CD4-positive, alpha-beta T cell treated with Interleukin-6 at 100 ng/mL for 8 hours (primary cell): ENCODE measurements around the gene EIF4G1.
A peak's percentile ranks its signal among the peaks of the same experiment; 100 is the strongest.

Experiments
- DNase-seq: peaks from one replicate; pipeline ENCODE4 v3.0.0-alpha.2; 2020; ENCODE audit warnings: mixed read lengths, low spot score

The EIF4G1 gene

GRCh38 chr3:184352149-184352785 lies 37.9 kb downstream of the EIF4G1 start:
- DNase-seq = no peak

GRCh38 chr3:184352897-184353545 lies 38.6 kb downstream of the EIF4G1 start:
- no peak for DNase-seq

GRCh38 chr3:184353546-184353941 lies 39.1 kb downstream of the EIF4G1 start:
- DNase-seq = no peak

GRCh38 chr3:184354121-184354728 lies 39.8 kb downstream of the EIF4G1 start:
- DNase-seq = peak; percentile 51

GRCh38 chr3:184354754-184355153 lies 40.3 kb downstream of the EIF4G1 start:
- no peak for DNase-seq

- DNase-seq = no peak
Observed at GRCh38 chr3:184355261-184356040, 41.0 kb downstream of the EIF4G1 start.

- no peak for DNase-seq
Observed at GRCh38 chr3:184357248-184358123, 43.1 kb downstream of the EIF4G1 start.

GRCh38 chr3:184358124-184358767 lies 43.8 kb downstream of the EIF4G1 start:
- no peak for DNase-seq

GRCh38 chr3:184358921-184359350 lies 44.5 kb downstream of the EIF4G1 start:
- no peak for DNase-seq

GRCh38 chr3:184359610-184360009 lies 45.2 kb downstream of the EIF4G1 start:
- DNase-seq = no peak

- DNase-seq = no peak
Observed at GRCh38 chr3:184360070-184360928, 45.9 kb downstream of the EIF4G1 start.

- no peak for DNase-seq
Observed at GRCh38 chr3:184360929-184361531, 46.6 kb downstream of the EIF4G1 start.

- peak; percentile 16 for DNase-seq
Observed at GRCh38 chr3:184361532-184361931, 47.1 kb downstream of the EIF4G1 start, which contains the start of the genes CLCN2 and POLR2H. Gene CLCN2 (minus strand): TSS chr3:184361605. CDS start chr3:184361479, 126 bp downstream. Gene POLR2H (plus strand): TSS chr3:184361710. CDS start chr3:184363493, 1,783 bp downstream.

- peak; percentile 16 for DNase-seq
Observed at GRCh38 chr3:184361932-184362667, 47.7 kb downstream of the EIF4G1 start.

GRCh38 chr3:184362668-184363546 lies 48.5 kb downstream of the EIF4G1 start:
- peak; percentile 95 for DNase-seq

- DNase-seq = no peak
Observed at GRCh38 chr3:184366619-184367289, 52.3 kb downstream of the EIF4G1 start.

- no peak for DNase-seq
Observed at GRCh38 chr3:184368116-184368515, 53.7 kb downstream of the EIF4G1 start.
